ENCODE data around the gene NCKAP5L. TPM values are rescaled to one million over a fixed set of nuclear protein-coding genes. Genes with fewer than 3 reads are reported as not detected.
A peak's percentile ranks its signal among the peaks of the same experiment; 100 is the strongest.
"Not testable (repeated sequence)": the region's sequence is repeated elsewhere in the genome, so short reads cannot be mapped to it uniquely, and the experiment has no call there.

NCKAP5L gene
- total RNA-seq, 1 donor from 2014 or later, result 64.3 TPM

DNA sequence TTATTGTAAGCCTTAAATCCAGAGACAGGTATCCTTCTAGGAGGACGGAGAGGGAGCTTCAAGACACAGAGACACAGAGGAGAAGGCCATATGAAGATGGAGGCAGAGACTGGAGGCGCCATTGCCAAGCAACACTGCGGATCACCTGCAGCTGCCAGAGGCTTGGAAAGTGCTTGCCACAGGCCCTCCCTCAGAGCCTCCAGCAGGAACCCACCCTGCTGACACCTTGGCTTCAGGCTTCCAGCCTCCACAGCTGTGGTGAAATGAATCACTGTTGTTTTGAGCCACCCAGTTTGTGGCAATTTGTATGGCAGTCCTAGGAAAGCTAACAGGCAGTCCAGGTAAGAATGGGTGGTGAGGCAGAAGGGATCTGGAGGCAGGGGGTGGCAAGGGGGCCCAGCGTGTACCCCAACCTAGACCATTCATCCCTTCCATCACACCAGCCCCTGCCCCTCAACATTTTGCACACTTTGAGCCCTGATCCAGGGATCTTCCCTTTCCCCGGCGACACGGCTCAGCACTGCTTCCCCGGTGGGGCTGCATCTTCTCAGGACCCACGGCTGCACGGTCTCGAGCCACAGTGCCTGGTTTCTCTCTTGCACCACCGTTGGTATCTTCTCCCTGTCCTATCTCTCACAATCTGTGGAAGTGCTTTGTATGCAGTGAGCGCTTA is 37.0 kb upstream of the NCKAP5L start:
- TF ChIP-seq, protein P1, sequence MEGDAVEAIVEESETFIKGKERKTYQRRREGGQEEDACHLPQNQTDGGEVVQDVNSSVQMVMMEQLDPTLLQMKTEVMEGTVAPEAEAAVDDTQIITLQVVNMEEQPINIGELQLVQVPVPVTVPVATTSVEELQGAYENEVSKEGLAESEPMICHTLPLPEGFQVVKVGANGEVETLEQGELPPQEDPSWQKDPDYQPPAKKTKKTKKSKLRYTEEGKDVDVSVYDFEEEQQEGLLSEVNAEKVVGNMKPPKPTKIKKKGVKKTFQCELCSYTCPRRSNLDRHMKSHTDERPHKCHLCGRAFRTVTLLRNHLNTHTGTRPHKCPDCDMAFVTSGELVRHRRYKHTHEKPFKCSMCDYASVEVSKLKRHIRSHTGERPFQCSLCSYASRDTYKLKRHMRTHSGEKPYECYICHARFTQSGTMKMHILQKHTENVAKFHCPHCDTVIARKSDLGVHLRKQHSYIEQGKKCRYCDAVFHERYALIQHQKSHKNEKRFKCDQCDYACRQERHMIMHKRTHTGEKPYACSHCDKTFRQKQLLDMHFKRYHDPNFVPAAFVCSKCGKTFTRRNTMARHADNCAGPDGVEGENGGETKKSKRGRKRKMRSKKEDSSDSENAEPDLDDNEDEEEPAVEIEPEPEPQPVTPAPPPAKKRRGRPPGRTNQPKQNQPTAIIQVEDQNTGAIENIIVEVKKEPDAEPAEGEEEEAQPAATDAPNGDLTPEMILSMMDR (IDR thresholded peaks at IDR 0.05; ENCODE audit: partially characterized antibody, unreplicated experiment), result no peak
- peaks cover 4% of the 10 kb centered on the region for H3K36me3 Mint-ChIP-seq (ENCODE audit: unreplicated experiment)
- H3K9me3 Mint-ChIP-seq (ENCODE audit: unreplicated experiment), result peaks cover 6% of the 10 kb centered on the region
- peaks cover 33% of the 10 kb centered on the region for H3K4me1 Mint-ChIP-seq (ENCODE audit: low read depth, unreplicated experiment)
- no peak overlapping the region for H3K4me3 Mint-ChIP-seq (ENCODE audit: unreplicated experiment)
- no peak for DNase-seq
- no peak overlapping the region for H3K27ac Mint-ChIP-seq (ENCODE audit: unreplicated experiment)
- peaks cover 2% of the 10 kb centered on the region for H3K27me3 Mint-ChIP-seq (ENCODE audit: unreplicated experiment)

DNA sequence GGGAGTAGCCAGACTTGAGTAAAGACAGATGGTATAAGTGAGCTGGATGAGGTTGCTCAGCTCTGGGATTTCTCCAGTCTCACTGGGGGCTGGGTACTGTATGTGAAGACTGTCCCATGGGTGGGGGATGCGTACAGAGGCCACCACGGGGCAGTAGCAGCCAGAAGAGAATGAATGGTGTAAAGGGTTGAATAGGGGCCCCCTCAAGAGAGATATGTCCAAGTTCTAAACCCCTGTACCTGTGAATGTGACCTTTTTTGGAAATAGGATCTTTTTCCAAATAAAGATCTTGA is 36.5 kb upstream of the NCKAP5L start:
- H3K27ac Mint-ChIP-seq (ENCODE audit: unreplicated experiment), result peak overlapping the region; percentile 54
- peaks cover 4% of the 10 kb centered on the region for H3K27me3 Mint-ChIP-seq (ENCODE audit: unreplicated experiment)
- DNase-seq, result no peak
- peak overlapping the region; percentile 55 for H3K4me3 Mint-ChIP-seq (ENCODE audit: unreplicated experiment)
- peaks cover 7% of the 10 kb centered on the region for H3K9me3 Mint-ChIP-seq (ENCODE audit: unreplicated experiment)
- peaks cover 7% of the 10 kb centered on the region for H3K36me3 Mint-ChIP-seq (ENCODE audit: unreplicated experiment)
- TF ChIP-seq, protein P1 (IDR thresholded peaks at IDR 0.05; ENCODE audit: partially characterized antibody, unreplicated experiment), result no peak
- H3K4me1 Mint-ChIP-seq (ENCODE audit: low read depth, unreplicated experiment), result peaks cover 31% of the 10 kb centered on the region

GRCh38 chr12:49863946-49864797 is 36.0 kb upstream of the NCKAP5L start:
- peaks cover 28% of the 10 kb centered on the region for H3K4me1 Mint-ChIP-seq (ENCODE audit: low read depth, unreplicated experiment)
- H3K27ac Mint-ChIP-seq (ENCODE audit: unreplicated experiment), result peak overlapping the region; percentile 54
- peaks cover 6% of the 10 kb centered on the region for H3K9me3 Mint-ChIP-seq (ENCODE audit: unreplicated experiment)
- H3K27me3 Mint-ChIP-seq (ENCODE audit: unreplicated experiment), result peaks cover 5% of the 10 kb centered on the region
- TF ChIP-seq, protein P1 (IDR thresholded peaks at IDR 0.05; ENCODE audit: partially characterized antibody, unreplicated experiment), result no peak
- H3K36me3 Mint-ChIP-seq (ENCODE audit: unreplicated experiment), result peaks cover 10% of the 10 kb centered on the region
- peak overlapping the region; percentile 55 for H3K4me3 Mint-ChIP-seq (ENCODE audit: unreplicated experiment)
- no peak for DNase-seq

- not testable (repeated sequence) for H3K27ac Mint-ChIP-seq (ENCODE audit: unreplicated experiment); H3K9me3 Mint-ChIP-seq (ENCODE audit: unreplicated experiment); DNase-seq; H3K4me3 Mint-ChIP-seq (ENCODE audit: unreplicated experiment); H3K27me3 Mint-ChIP-seq (ENCODE audit: unreplicated experiment)
- H3K4me1 Mint-ChIP-seq (ENCODE audit: low read depth, unreplicated experiment), result peaks cover 14% of the 10 kb centered on the region
- peaks cover 10% of the 10 kb centered on the region for H3K36me3 Mint-ChIP-seq (ENCODE audit: unreplicated experiment)
Measured at GRCh38 chr12:49860921-49861320, 32.7 kb upstream of the NCKAP5L start.

- not testable (repeated sequence) for H3K4me1 Mint-ChIP-seq (ENCODE audit: low read depth, unreplicated experiment); H3K27me3 Mint-ChIP-seq (ENCODE audit: unreplicated experiment)
Measured at GRCh38 chr12:49855890-49856289, 27.7 kb upstream of the NCKAP5L start.

GRCh38 chr12:49854976-49855375 is 26.8 kb upstream of the NCKAP5L start:
- TF ChIP-seq, protein P1 (IDR thresholded peaks at IDR 0.05; ENCODE audit: partially characterized antibody, unreplicated experiment), result no peak
- Mint-ChIP-seq H3K27ac (ENCODE audit: unreplicated experiment) (no peak overlapping the region), H3K4me3 (ENCODE audit: unreplicated experiment) (no peak overlapping the region), H3K4me1 (ENCODE audit: low read depth, unreplicated experiment) (no peaks in the 10 kb centered on the region), H3K27me3 (ENCODE audit: unreplicated experiment) (peaks cover 6% of the 10 kb centered on the region), H3K9me3 (ENCODE audit: unreplicated experiment) (peaks cover 4% of the 10 kb centered on the region), H3K36me3 (ENCODE audit: unreplicated experiment) (peaks cover 5% of the 10 kb centered on the region)
- DNase-seq, result no peak

More at GRCh38 chr12:49855890-49856289, 27.7 kb upstream of the NCKAP5L start:
- not testable (repeated sequence) for H3K36me3 Mint-ChIP-seq (ENCODE audit: unreplicated experiment); H3K27ac Mint-ChIP-seq (ENCODE audit: unreplicated experiment); DNase-seq; H3K4me3 Mint-ChIP-seq (ENCODE audit: unreplicated experiment); H3K9me3 Mint-ChIP-seq (ENCODE audit: unreplicated experiment)

Data from glutamatergic neuron (in vitro differentiated cells).